ENCODE results near the gene SLC25A39. TPM values are rescaled to one million over a fixed set of nuclear protein-coding genes. Genes with fewer than 3 reads are reported as not detected.

SLC25A39 gene
- total RNA-seq, 1 donor from 2014 or later: 137 TPM

- DNase-seq (ENCODE audit: extremely low spot score, unreplicated experiment): no peak
- H3K27ac Mint-ChIP-seq: no peak overlapping the region
- H3K27me3 Mint-ChIP-seq: peaks cover 76% of the 10 kb centered on the region
- no peak for TF ChIP-seq CTCF (conservative IDR thresholded peaks at IDR 0.05)
- H3K9me3 Mint-ChIP-seq: no peaks in the 10 kb centered on the region
- H3K36me3 Mint-ChIP-seq: peaks cover 9% of the 10 kb centered on the region
- peak overlapping the region; percentile 71 for H3K4me3 Mint-ChIP-seq
- H3K4me1 Mint-ChIP-seq (ENCODE audit: unreplicated experiment): peaks cover 9% of the 10 kb centered on the region
Measured at GRCh38 chr17:44314869-44315661, 9.6 kb downstream of the SLC25A39 start.

GRCh38 chr17:44314524-44314868, 10.1 kb downstream of the SLC25A39 start:
- no peaks in the 10 kb centered on the region for H3K9me3 Mint-ChIP-seq
- H3K4me3 Mint-ChIP-seq: peak overlapping the region; percentile 7
- H3K36me3 Mint-ChIP-seq: peaks cover 7% of the 10 kb centered on the region
- no peak for TF ChIP-seq CTCF (conservative IDR thresholded peaks at IDR 0.05)
- H3K27me3 Mint-ChIP-seq: peaks cover 80% of the 10 kb centered on the region
- no peak for DNase-seq (ENCODE audit: extremely low spot score, unreplicated experiment)
- H3K4me1 Mint-ChIP-seq (ENCODE audit: unreplicated experiment): peaks cover 9% of the 10 kb centered on the region
- no peak overlapping the region for H3K27ac Mint-ChIP-seq

- H3K9me3 Mint-ChIP-seq: no peaks in the 10 kb centered on the region
- no peak overlapping the region for H3K27ac Mint-ChIP-seq
- no peak for TF ChIP-seq CTCF (conservative IDR thresholded peaks at IDR 0.05)
- peaks cover 76% of the 10 kb centered on the region for H3K27me3 Mint-ChIP-seq
- no peak for DNase-seq (ENCODE audit: extremely low spot score, unreplicated experiment)
- peaks cover 5% of the 10 kb centered on the region for H3K36me3 Mint-ChIP-seq
- peaks cover 9% of the 10 kb centered on the region for H3K4me1 Mint-ChIP-seq (ENCODE audit: unreplicated experiment)
- peak overlapping the region; percentile 7 for H3K4me3 Mint-ChIP-seq
Measured at GRCh38 chr17:44314031-44314430, 10.6 kb downstream of the SLC25A39 start.

GRCh38 chr17:44312396-44313104, 12.1 kb downstream of the SLC25A39 start:
- peaks cover 9% of the 10 kb centered on the region for H3K4me1 Mint-ChIP-seq (ENCODE audit: unreplicated experiment)
- H3K4me3 Mint-ChIP-seq: no peak overlapping the region
- H3K36me3 Mint-ChIP-seq: peaks cover 4% of the 10 kb centered on the region
- no peak for TF ChIP-seq CTCF (conservative IDR thresholded peaks at IDR 0.05)
- peaks cover 68% of the 10 kb centered on the region for H3K27me3 Mint-ChIP-seq
- H3K9me3 Mint-ChIP-seq: no peaks in the 10 kb centered on the region
- H3K27ac Mint-ChIP-seq: no peak overlapping the region
- no peak for DNase-seq (ENCODE audit: extremely low spot score, unreplicated experiment)

- Mint-ChIP-seq H3K9me3 (no peaks in the 10 kb centered on the region), H3K27me3 (peaks cover 67% of the 10 kb centered on the region), H3K27ac (no peak overlapping the region), H3K4me1 (ENCODE audit: unreplicated experiment) (peaks cover 9% of the 10 kb centered on the region), H3K36me3 (no peaks in the 10 kb centered on the region), H3K4me3 (no peak overlapping the region)
- TF ChIP-seq CTCF (conservative IDR thresholded peaks at IDR 0.05): no peak
- DNase-seq (ENCODE audit: extremely low spot score, unreplicated experiment): no peak
Measured at GRCh38 chr17:44311562-44312181, 13.0 kb downstream of the SLC25A39 start.

Data from type B pancreatic cell (in vitro differentiated cells).